ELR (cell line): ENCODE data around the gene IGF2R.
"Not testable (repeated sequence)": the region's sequence is repeated elsewhere in the genome, so short reads cannot be mapped to it uniquely, and the experiment has no call there.

ENCODE experiments used
- DNase-seq: peaks from one replicate; pipeline ENCODE4 v3.0.0-alpha.2; 2015; ENCODE audit warnings: low read depth

The IGF2R gene

DNA sequence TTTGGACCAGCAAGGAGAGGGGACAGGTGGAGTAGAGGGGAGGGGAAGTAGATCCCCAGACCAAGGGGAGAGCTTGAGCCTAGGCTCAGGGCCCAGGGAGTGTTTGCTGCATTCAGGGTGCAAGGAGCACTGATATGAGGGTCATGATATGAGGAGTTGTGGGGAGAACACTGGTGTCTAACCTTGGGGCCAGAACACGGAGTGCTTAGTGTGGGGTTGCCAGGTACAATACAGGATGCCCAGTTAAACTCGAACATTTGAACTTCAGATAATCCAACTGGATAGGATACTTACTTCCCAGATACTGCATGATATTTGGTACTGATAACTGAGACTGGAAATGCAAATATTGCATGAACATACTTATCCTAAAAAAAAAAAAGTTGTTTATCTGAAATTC is 155.1 kb downstream of the IGF2R start:
- DNase-seq, result no peak

DNA sequence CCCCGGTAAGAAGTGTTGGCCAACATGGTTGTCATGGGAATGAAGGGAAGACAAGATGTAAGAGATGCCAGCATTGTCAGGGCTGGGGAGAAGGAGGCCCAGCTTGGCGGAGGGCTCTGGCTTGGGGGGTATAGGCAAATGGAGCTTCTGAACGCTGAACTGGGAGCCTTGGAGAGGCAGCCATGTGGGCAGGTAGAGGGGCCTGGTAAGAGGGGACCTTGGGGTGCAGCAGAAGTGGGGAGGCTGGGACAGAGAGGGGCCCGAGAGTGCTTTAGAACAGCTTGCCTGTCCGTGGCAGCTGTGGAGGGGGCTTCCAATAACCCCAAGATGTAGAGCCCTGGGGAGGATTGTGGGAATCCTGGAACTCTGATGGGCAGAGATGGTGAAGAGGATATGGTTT is 155.7 kb downstream of the IGF2R start:
- DNase-seq, result no peak

- DNase-seq, result not testable (repeated sequence)
These were observed 156.2 kb downstream of the IGF2R start for GRCh38 chr6:160125105-160125504.

DNA sequence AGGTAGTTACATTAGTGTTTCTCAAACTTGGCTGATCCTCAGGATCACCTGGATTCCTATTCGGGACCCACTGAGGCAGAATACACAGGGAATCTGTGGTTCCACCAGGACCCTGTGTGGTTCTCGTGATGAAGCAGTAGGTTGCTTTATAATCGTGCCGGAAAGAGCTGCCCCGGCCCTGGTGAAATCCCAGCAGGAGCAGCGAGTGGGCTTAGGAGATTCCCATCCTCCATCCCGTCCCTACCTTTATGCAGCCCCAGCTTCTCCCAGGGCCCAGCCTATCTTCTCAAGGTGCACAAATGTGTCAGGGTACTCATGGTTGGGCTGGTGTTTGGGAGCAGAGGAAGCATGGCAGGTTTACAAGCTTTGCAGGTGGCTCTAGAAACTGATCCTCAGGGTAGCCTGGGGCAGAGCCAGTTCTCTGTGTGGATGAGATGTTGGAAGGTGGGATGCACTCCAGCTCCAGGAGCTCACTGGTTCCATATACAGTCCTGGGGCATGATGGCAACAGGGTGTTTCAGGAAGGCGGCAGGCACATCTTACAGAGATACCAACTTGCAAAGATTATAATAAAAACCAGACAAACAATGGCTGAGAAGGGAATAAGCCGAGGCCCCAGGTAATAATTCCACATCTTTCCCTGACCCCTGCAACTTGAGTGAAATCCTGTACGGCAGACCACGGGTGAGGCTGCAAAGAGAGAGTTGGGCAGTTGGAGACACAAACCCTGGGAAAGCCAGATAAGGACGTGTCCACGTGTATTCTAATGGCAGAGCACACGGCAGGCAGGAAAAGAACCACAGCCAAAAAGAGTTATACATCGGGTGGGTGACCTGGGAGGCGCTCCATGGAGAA is 158.6 kb downstream of the IGF2R start:
- no peak for DNase-seq

DNA sequence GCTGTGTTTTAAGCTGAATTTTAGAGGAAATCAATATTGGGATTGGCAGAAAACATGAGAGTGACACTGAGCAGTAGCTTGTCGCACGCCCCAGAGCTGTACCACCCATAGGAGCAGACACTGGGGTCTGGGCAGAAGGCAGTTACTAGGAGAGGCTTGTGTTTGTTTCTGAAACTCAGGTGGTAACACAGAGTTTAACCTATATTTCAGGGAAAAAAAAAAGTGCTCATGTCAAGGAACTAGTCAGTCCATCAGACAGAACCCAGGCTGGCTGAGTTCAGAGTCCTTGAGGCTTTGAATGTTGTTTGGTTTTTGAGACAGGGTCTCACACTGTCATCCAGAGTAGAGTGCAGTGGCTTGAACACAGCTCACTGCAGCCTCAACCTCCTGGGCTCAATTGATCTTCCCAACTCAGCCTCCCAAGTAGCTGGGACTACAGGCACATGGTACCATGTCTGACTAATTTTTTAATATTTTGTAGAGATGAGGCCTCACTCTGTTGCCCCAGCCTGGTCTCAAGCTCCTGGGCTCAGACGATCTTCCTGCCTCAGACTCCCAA is 159.3 kb downstream of the IGF2R start:
- no peak for DNase-seq

GRCh38 chr6:160128879-160129516 is 160.1 kb downstream of the IGF2R start:
- no peak for DNase-seq

GRCh38 chr6:160129881-160130615 is 161.2 kb downstream of the IGF2R start:
- DNase-seq, result no peak

GRCh38 chr6:160130729-160131484 is 162.0 kb downstream of the IGF2R start:
- no peak for DNase-seq

DNA sequence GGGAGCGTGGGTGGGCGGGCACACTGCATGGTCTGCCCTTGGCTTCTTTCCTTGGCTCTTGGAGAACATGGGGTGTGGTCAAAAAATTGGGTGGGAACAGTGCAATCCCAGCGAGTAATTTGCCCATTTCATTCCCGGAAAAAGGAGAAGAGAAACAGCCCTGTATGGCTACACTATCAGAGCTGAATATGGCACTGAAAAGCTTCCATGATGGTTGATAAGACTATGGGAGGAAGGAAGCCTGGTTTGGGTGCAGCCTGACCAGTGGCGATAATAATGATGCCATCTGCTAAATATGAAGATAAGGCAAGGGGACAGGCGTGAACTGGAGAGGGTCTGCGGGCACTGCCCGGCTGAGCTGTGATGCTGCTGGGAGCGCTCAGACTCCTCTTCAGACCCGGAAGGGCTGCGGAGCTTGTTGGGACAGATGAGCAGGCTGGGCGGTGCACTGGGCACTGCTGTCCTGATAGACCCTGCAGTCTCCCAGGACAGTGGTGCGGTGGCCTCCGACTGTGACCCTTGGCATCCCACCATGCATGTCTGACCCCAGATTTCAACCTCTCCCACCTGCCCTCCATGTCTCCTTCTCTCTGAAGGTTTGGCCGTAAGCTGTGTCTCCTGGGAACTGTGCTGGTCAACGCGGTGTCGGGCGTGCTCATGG is 162.9 kb downstream of the IGF2R start:
- DNase-seq, result no peak

- DNase-seq, result no peak
These were observed 163.4 kb downstream of the IGF2R start for GRCh38 chr6:160132297-160132637.

DNA sequence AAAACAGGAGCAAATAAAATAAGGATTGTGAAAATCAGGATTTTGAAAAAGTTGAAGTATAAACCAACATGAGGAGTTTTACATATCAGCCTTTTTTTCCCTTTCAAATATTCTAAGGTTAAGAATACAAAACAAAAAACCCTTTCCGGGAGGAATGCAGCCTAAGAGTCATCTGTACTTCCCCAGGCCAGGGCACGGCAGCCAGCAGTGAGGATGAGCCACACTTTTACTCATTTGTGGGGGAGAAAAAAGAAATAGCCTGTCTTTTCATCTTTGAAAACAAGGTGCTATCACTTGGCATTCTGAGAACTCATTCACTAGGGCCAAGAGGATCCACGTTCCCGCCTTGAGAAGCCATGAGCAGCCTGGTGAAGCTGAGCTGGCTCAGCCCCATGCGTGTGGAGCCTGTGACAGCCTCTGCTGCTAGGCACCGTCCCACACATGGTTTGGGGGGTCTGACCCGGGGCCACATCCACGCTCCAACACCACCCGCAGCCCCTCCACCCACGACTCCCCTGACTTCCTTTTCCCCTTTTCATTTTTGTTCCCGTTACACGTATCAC is 164.0 kb downstream of the IGF2R start:
- peak; percentile 63 for DNase-seq

DNA sequence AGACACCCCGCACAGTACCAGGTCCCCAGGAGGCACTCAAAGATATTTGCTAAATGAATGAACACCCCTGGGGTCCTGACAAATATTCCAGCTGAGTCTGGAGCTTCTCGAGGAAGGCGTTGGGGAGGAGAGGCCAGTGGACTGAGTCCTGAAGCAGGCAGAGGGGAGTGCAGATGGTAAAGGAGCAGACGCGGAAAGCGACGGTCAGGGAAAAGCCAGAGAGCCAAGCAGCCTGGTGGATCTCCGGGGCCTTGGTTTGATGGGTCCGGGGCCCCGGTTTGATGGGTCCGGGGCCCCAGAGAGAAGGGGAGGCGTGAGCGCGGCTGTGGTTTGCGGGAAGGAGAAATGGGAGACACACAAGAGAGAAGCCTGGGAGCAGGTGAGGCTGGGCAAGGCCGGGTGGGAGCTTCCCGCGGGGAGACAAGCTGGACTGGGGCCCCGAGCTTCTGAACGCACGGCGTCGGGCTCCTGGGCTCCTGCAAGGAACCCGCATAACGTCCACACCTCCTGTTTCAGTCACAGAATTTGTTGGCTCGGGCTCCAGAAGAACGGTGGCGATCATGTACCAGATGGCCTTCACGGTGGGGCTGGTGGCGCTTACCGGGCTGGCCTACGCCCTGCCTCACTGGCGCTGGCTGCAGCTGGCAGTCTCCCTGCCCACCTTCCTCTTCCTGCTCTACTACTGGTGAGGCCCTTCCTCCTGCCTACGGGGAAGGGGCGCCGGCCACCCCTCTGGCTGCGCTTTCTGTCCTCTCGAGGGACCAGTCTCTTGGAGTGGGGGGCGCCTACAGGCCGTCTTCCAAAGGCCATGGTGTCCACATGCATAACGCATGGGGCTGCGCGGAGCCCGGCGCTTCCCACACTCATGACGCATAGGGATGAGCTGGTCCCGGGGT is 164.8 kb downstream of the IGF2R start:
- DNase-seq, result no peak

- peak; percentile 38 for DNase-seq
These were observed 165.5 kb downstream of the IGF2R start for GRCh38 chr6:160134337-160134751.

- no peak for DNase-seq
These were observed 166.1 kb downstream of the IGF2R start for GRCh38 chr6:160134779-160135547.

GRCh38 chr6:160135907-160136655 is 167.2 kb downstream of the IGF2R start:
- DNase-seq, result no peak

DNA sequence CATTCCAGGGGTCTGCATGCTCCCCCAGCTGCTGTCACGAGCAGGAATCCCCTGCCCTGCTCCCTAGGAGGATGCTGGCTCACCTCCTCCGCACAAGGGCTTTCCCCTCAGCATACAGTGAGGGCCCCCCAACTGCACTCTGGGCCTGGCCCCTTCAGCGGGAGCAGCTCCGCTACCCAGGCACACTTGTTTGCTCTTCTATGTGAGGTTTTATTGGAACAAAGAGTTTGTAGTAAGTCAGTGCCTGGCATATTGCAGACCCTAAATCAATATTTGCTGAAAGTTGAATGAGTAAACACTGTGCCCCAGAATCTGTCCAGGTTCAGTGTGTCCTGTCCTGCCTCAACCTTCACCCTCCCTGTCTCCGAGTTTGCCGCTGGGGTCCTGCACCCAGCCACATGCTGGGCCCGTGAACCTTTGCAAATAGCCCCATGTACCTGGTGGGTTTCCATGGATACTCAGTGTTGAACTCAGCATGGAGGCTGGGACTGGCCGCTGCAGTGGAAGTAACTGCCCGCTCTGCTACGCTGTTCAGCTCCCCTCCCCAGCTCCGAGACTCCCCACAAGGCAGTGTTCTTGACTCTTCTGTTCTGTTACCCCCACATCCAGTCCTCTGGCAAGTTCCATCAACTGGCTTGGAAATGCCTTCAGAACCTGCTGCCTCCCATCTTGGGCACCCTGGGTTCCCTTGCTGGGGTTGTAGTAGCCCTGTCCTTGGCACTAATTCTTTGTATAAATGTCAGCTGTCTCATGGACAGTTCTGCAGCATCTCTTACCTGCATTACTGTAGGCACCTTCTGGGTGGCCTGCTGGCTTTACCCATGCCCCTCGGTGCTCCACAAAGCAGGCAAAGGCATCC is 168.5 kb downstream of the IGF2R start:
- DNase-seq, result no peak
